Loucy (cell line): Measurements from ENCODE around the gene CMTR1.

Source experiments
- CTCF ChIP-seq: fragments of 200-600 bp; sonication (generic); conservative IDR thresholded peaks from 2 replicates; pipeline ENCODE4 v1.5.1; 2014; ENCODE audit warnings: mild to moderate bottlenecking, antibody characterized with exemption, low read length
- EZH2phosphoT487 ChIP-seq: fragments of 200-600 bp; IDR thresholded peaks from 2 replicates; pipeline ENCODE4 v1.6.1; 2018; ENCODE audit warnings: antibody characterized with exemption, mild to moderate bottlenecking, moderate library complexity, borderline replicate concordance

- TF ChIP-seq CTCF (no peak), EZH2phosphoT487 (no peak)
These were observed 73.5 kb downstream of the CMTR1 start for GRCh38 chr6:37506479-37506878.
